HG03175 (cell line): ENCODE data around the gene DNAJC6.

Source experiments
- ATAC-seq: cut with Tn5 transposase; IDR thresholded peaks from one replicate; pipeline ENCODE4 v1.9.1; 2021; ENCODE audit warnings: mild to moderate bottlenecking, moderate library complexity; ENCODE audit not compliant: unreplicated experiment

Gene DNAJC6

DNA sequence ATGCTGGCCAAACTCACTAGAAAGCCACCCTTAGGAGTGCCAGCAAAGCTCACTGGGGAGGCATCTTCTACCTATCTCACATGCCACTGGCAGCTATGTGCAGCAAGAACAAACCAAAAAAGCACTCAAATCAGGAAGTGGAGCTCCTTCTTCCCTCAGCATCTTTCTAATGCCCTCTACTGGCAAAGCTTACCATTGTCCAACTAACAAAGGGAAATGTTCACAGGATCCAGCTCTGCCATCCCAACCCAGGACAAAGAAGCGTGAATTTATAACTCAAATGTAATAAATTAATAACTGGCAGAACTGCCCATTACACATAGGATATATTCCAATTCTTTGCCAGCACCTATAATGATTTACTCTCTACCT lies 150.0 kb downstream of the DNAJC6 start:
- peak; percentile 93 for ATAC-seq
